ENCODE data around the gene LMOD1. TPM values are rescaled to one million over a fixed set of nuclear protein-coding genes. Genes with fewer than 3 reads are reported as not detected.
"Not testable (repeated sequence)": the region's sequence is repeated elsewhere in the genome, so short reads cannot be mapped to it uniquely, and the experiment has no call there.

Gene LMOD1
- total RNA-seq, 4 donors from 2014 or later, result 12.8 to 39.5 (median 22.6) TPM

- DNase-seq (no peak), ATAC-seq (no peak)
- no peaks in the 10 kb centered on the region for H3K4me1 ChIP-seq
- TF ChIP-seq CTCF (IDR thresholded peaks at IDR 0.05 in 4 of 5, conservative IDR thresholded peaks at IDR 0.05 in 1 of 5) (no peak), POLR2A (IDR thresholded peaks at IDR 0.05) (no peak)
- H3K27ac ChIP-seq, result no peak overlapping the region
- intact Hi-C loops (cut with DNase I; ENCODE audit: low total_unique reads) (no loop called here), in situ Hi-C loops (cut with MboI; ENCODE audit: low sequenced_read_pairs in 4 of 4) (no loop called here)
- H3K36me3 ChIP-seq, result peaks cover 0 to 82% of the 10 kb centered on the region in 2 donors
- H3K9me3 ChIP-seq, result no peaks in the 10 kb centered on the region
- no peaks in the 10 kb centered on the region for H3K27me3 ChIP-seq
- no peak overlapping the region for H3K4me3 ChIP-seq
These were observed 76.0 kb downstream of the LMOD1 start for GRCh38 chr1:201870397-201870796.

GRCh38 chr1:201861448-201861847 lies 84.9 kb downstream of the LMOD1 start:
- intact Hi-C loops (cut with DNase I; ENCODE audit: low total_unique reads), result no loop called here
- no peak overlapping the region for H3K4me3 ChIP-seq
- ATAC-seq (no peak), DNase-seq (no peak)
- no peak for TF ChIP-seq POLR2A (IDR thresholded peaks at IDR 0.05)
- no peaks in the 10 kb centered on the region for H3K9me3 ChIP-seq
- peaks cover 0 to 4% of the 10 kb centered on the region in 2 donors for H3K4me1 ChIP-seq
- no peaks in the 10 kb centered on the region for H3K27me3 ChIP-seq
- peaks cover 0 to 35% of the 10 kb centered on the region in 2 donors for H3K36me3 ChIP-seq
- H3K27ac ChIP-seq, result no peak overlapping the region
- in situ Hi-C loops (cut with MboI; ENCODE audit: low sequenced_read_pairs in 4 of 4), result no loop called here

- no peaks in the 10 kb centered on the region for H3K9me3 ChIP-seq
- H3K4me3 ChIP-seq, result no peak overlapping the region
- no peaks in the 10 kb centered on the region for H3K27me3 ChIP-seq
- intact Hi-C loops (cut with DNase I; ENCODE audit: low total_unique reads) (no loop called here), in situ Hi-C loops (cut with MboI; ENCODE audit: low sequenced_read_pairs in 4 of 4) (no loop called here)
- peak overlapping the region in 2 of 4 donors; percentile 5 to 11 for H3K27ac ChIP-seq
- H3K4me1 ChIP-seq, result peaks cover 0 to 4% of the 10 kb centered on the region in 2 donors
- peaks cover 0 to 53% of the 10 kb centered on the region in 2 donors for H3K36me3 ChIP-seq
- DNase-seq, result no peak
- ATAC-seq, result no peak
- TF ChIP-seq POLR2A (IDR thresholded peaks at IDR 0.05) (no peak), CTCF (IDR thresholded peaks at IDR 0.05 in 4 of 5, conservative IDR thresholded peaks at IDR 0.05 in 1 of 5) (no peak)
These were observed 86.9 kb downstream of the LMOD1 start for GRCh38 chr1:201859424-201859823.

GRCh38 chr1:201856722-201857121 lies 89.6 kb downstream of the LMOD1 start:
- H3K4me3 ChIP-seq; H3K27me3 ChIP-seq; intact Hi-C loops (cut with DNase I; ENCODE audit: low total_unique reads); in situ Hi-C loops (cut with MboI; ENCODE audit: low sequenced_read_pairs in 4 of 4); DNase-seq; ATAC-seq; H3K4me1 ChIP-seq; H3K27ac ChIP-seq; H3K9me3 ChIP-seq: not testable (repeated sequence)
- H3K36me3 ChIP-seq, result peaks cover 0 to 73% of the 10 kb centered on the region in 2 donors

GRCh38 chr1:201851949-201852348 lies 94.4 kb downstream of the LMOD1 start:
- TF ChIP-seq POLR2A (IDR thresholded peaks at IDR 0.05) (no peak), CTCF (IDR thresholded peaks at IDR 0.05 in 4 of 5, conservative IDR thresholded peaks at IDR 0.05 in 1 of 5) (no peak)
- DNase-seq (no peak), ATAC-seq (no peak)
- peaks cover 0 to 73% of the 10 kb centered on the region in 2 donors for H3K36me3 ChIP-seq
- in situ Hi-C loops (cut with MboI; ENCODE audit: low sequenced_read_pairs in 4 of 4), result no loop called here
- H3K9me3 ChIP-seq, result no peaks in the 10 kb centered on the region
- H3K4me1 ChIP-seq, result peaks cover 10 to 21% of the 10 kb centered on the region in 2 donors
- intact Hi-C loops (cut with DNase I; ENCODE audit: low total_unique reads), result no loop called here
- H3K27ac ChIP-seq, result no peak overlapping the region
- H3K27me3 ChIP-seq, result no peaks in the 10 kb centered on the region
- H3K4me3 ChIP-seq, result no peak overlapping the region

GRCh38 chr1:201850053-201850397 lies 96.3 kb downstream of the LMOD1 start:
- DNase-seq, result no peak
- H3K9me3 ChIP-seq, result no peaks in the 10 kb centered on the region
- H3K27me3 ChIP-seq, result no peaks in the 10 kb centered on the region
- intact Hi-C loops (cut with DNase I; ENCODE audit: low total_unique reads) (no loop called here), in situ Hi-C loops (cut with MboI; ENCODE audit: low sequenced_read_pairs in 4 of 4) (no loop called here)
- no peak for TF ChIP-seq POLR2A (IDR thresholded peaks at IDR 0.05)
- no peak for TF ChIP-seq CTCF (IDR thresholded peaks at IDR 0.05 in 4 of 5, conservative IDR thresholded peaks at IDR 0.05 in 1 of 5)
- peaks cover 0 to 54% of the 10 kb centered on the region in 2 donors for H3K36me3 ChIP-seq
- ATAC-seq, result peak; percentile 39
- no peak overlapping the region for H3K4me3 ChIP-seq
- peak overlapping the region; percentile 6 to 42 (median 22) for H3K27ac ChIP-seq
- H3K4me1 ChIP-seq, result peaks cover 17 to 27% of the 10 kb centered on the region in 2 donors

Data from gastrocnemius medialis (tissue), 4 donors.